Measurements from ENCODE around the gene FLNB. TPM values are rescaled to one million over a fixed set of nuclear protein-coding genes. Genes with fewer than 3 reads are reported as not detected.

The FLNB gene
- total RNA-seq, 2 donors from 2014 or later, result 104 to 121 TPM

DNA sequence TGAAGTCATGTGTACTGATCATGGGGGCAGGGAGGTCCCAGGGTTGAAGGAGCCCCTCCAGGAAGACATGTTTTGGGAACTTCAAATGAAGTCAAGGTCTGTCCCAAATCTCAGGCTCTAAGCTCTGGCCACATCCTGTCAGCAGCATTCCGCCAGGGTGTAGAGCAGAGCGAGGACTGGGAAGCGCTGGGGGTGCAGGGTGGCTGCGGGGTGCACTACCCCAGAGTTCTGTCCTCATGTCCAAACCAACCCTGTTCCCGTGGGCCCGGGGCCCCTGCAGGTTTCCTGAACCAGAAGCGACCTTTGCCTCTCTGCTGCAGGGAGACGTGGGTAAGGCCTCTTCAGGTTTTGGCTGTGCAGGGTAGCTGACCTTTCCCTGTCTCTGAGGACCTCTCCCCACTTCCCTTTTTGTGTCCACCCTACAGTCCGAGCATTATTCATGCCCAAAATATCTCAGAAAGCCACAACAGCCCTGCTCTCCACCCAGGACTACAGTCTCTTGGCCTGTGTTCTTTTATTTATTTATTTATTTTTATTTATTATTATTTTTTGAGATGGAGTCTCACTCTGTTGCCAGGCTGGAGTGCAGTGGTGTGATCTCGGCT, 26.6 kb upstream of the FLNB start:
- H3K27ac ChIP-seq, result no peak overlapping the region
- ATAC-seq (no peak), DNase-seq (no peak)
- H3K4me1 ChIP-seq, result no peaks in the 10 kb centered on the region
- no peak overlapping the region for H3K4me3 ChIP-seq
- WGBS, 2 donors, result 65 to 79% methylated on average over 10 of the region's 10 CpGs
- no peaks in the 10 kb centered on the region for H3K9me3 ChIP-seq
- no peaks in the 10 kb centered on the region for H3K36me3 ChIP-seq (replicated peaks in 1 of 2; ENCODE audit: insufficient read depth in 1 of 2, low read depth in 2 of 2)
- no peak for TF ChIP-seq POLR2A (IDR thresholded peaks at IDR 0.05)
- TF ChIP-seq CTCF (IDR thresholded peaks at IDR 0.05), result no peak
- intact Hi-C loops (cut with DNase I), result no loop called here
- H3K27me3 ChIP-seq, result no peaks in the 10 kb centered on the region

GRCh38 chr3:57982561-57983243, 25.5 kb upstream of the FLNB start:
- Histone ChIP-seq H3K27ac (peak overlapping the region in 1 of 4 donors; percentile 39), H3K27me3 (no peaks in the 10 kb centered on the region), H3K4me1 (no peaks in the 10 kb centered on the region), H3K9me3 (no peaks in the 10 kb centered on the region), H3K4me3 (no peak overlapping the region), H3K36me3 (replicated peaks in 1 of 2; ENCODE audit: insufficient read depth in 1 of 2, low read depth in 2 of 2) (no peaks in the 10 kb centered on the region)
- WGBS, 2 donors, result 79 to 83% methylated on average over 9 of the region's 9 CpGs
- DNase-seq (peak in 1 of 4 donors; percentile 25), ATAC-seq (no peak)
- intact Hi-C loops (cut with DNase I), result no loop called here
- TF ChIP-seq POLR2A (IDR thresholded peaks at IDR 0.05), result no peak
- TF ChIP-seq CTCF (IDR thresholded peaks at IDR 0.05), result no peak

GRCh38 chr3:57983734-57984518, 24.3 kb upstream of the FLNB start:
- intact Hi-C loops (cut with DNase I), result no loop called here
- H3K9me3 ChIP-seq, result no peaks in the 10 kb centered on the region
- peak; percentile 19 to 77 (median 27) for DNase-seq

GRCh38 chr3:57985176-57985983, 22.8 kb upstream of the FLNB start:
- WGBS, 2 donors, result 77 to 83% methylated on average over 8 to 9 of the region's 9 CpGs
- intact Hi-C loops (cut with DNase I), result no loop called here
- Histone ChIP-seq H3K9me3 (no peaks in the 10 kb centered on the region), H3K36me3 (replicated peaks in 1 of 2; ENCODE audit: insufficient read depth in 1 of 2, low read depth in 2 of 2) (no peaks in the 10 kb centered on the region), H3K4me1 (no peaks in the 10 kb centered on the region), H3K27me3 (no peaks in the 10 kb centered on the region), H3K27ac (no peak overlapping the region), H3K4me3 (no peak overlapping the region)
- DNase-seq (no peak), ATAC-seq (no peak)
- TF ChIP-seq POLR2A (IDR thresholded peaks at IDR 0.05), result no peak
- TF ChIP-seq CTCF (IDR thresholded peaks at IDR 0.05), result no peak

More at GRCh38 chr3:57983734-57984518, 24.3 kb upstream of the FLNB start:
- 47 to 49% methylated on average over 5 of the region's 5 CpGs for WGBS, 2 donors
- Histone ChIP-seq H3K27me3 (no peaks in the 10 kb centered on the region), H3K36me3 (replicated peaks in 1 of 2; ENCODE audit: insufficient read depth in 1 of 2, low read depth in 2 of 2) (no peaks in the 10 kb centered on the region), H3K4me3 (no peak overlapping the region), H3K4me1 (no peaks in the 10 kb centered on the region), H3K27ac (no peak overlapping the region)
- peak; percentile 69 for ATAC-seq
- TF ChIP-seq POLR2A (IDR thresholded peaks at IDR 0.05) (no peak), CTCF (IDR thresholded peaks at IDR 0.05) (no peak)
